ENCODE data around the gene CCSER2. TPM values are rescaled to one million over a fixed set of nuclear protein-coding genes. Genes with fewer than 3 reads are reported as not detected.

The CCSER2 gene
- total RNA-seq, 1 donor from 2014 or later = 78.8 TPM

GRCh38 chr10:84336406-84337090 is 8.2 kb downstream of the CCSER2 start:
- TF ChIP-seq CTCF (IDR thresholded peaks at IDR 0.05) = no peak
- Mint-ChIP-seq H3K27ac (ENCODE audit: unreplicated experiment) (no peak overlapping the region), H3K9me3 (ENCODE audit: low read depth) (no peaks in the 10 kb centered on the region), H3K27me3 (ENCODE audit: low read depth) (no peaks in the 10 kb centered on the region), H3K36me3 (ENCODE audit: low read depth) (peaks cover 1% of the 10 kb centered on the region), H3K4me1 (ENCODE audit: low read depth) (peaks cover 28% of the 10 kb centered on the region), H3K4me3 (ENCODE audit: unreplicated experiment) (no peak overlapping the region)
- DNase-seq (ENCODE audit: low spot score) = no peak

- no peak for TF ChIP-seq CTCF (IDR thresholded peaks at IDR 0.05)
- peaks cover 1% of the 10 kb centered on the region for H3K36me3 Mint-ChIP-seq (ENCODE audit: low read depth)
- H3K27me3 Mint-ChIP-seq (ENCODE audit: low read depth) = no peaks in the 10 kb centered on the region
- no peaks in the 10 kb centered on the region for H3K9me3 Mint-ChIP-seq (ENCODE audit: low read depth)
- no peak overlapping the region for H3K27ac Mint-ChIP-seq (ENCODE audit: unreplicated experiment)
- H3K4me1 Mint-ChIP-seq (ENCODE audit: low read depth) = peaks cover 32% of the 10 kb centered on the region
- no peak overlapping the region for H3K4me3 Mint-ChIP-seq (ENCODE audit: unreplicated experiment)
- no peak for DNase-seq (ENCODE audit: low spot score)
Measured at GRCh38 chr10:84337199-84337598, 8.8 kb downstream of the CCSER2 start.

- Mint-ChIP-seq H3K4me1 (ENCODE audit: low read depth) (peaks cover 40% of the 10 kb centered on the region), H3K4me3 (ENCODE audit: unreplicated experiment) (no peak overlapping the region), H3K36me3 (ENCODE audit: low read depth) (peaks cover 1% of the 10 kb centered on the region), H3K9me3 (ENCODE audit: low read depth) (no peaks in the 10 kb centered on the region), H3K27me3 (ENCODE audit: low read depth) (no peaks in the 10 kb centered on the region), H3K27ac (ENCODE audit: unreplicated experiment) (no peak overlapping the region)
- no peak for TF ChIP-seq CTCF (IDR thresholded peaks at IDR 0.05)
- DNase-seq (ENCODE audit: low spot score) = no peak
Measured at GRCh38 chr10:84339025-84339424, 10.6 kb downstream of the CCSER2 start.

GRCh38 chr10:84340187-84340586 is 11.8 kb downstream of the CCSER2 start:
- H3K36me3 Mint-ChIP-seq (ENCODE audit: low read depth) = peaks cover 1% of the 10 kb centered on the region
- DNase-seq (ENCODE audit: low spot score) = no peak
- H3K27me3 Mint-ChIP-seq (ENCODE audit: low read depth) = no peaks in the 10 kb centered on the region
- no peak for TF ChIP-seq CTCF (IDR thresholded peaks at IDR 0.05)
- H3K9me3 Mint-ChIP-seq (ENCODE audit: low read depth) = no peaks in the 10 kb centered on the region
- H3K4me3 Mint-ChIP-seq (ENCODE audit: unreplicated experiment) = no peak overlapping the region
- peaks cover 42% of the 10 kb centered on the region for H3K4me1 Mint-ChIP-seq (ENCODE audit: low read depth)
- no peak overlapping the region for H3K27ac Mint-ChIP-seq (ENCODE audit: unreplicated experiment)

- Mint-ChIP-seq H3K27me3 (ENCODE audit: low read depth) (no peaks in the 10 kb centered on the region), H3K4me1 (ENCODE audit: low read depth) (peaks cover 42% of the 10 kb centered on the region), H3K9me3 (ENCODE audit: low read depth) (no peaks in the 10 kb centered on the region), H3K27ac (ENCODE audit: unreplicated experiment) (no peak overlapping the region), H3K36me3 (ENCODE audit: low read depth) (peaks cover 1% of the 10 kb centered on the region), H3K4me3 (ENCODE audit: unreplicated experiment) (no peak overlapping the region)
- TF ChIP-seq CTCF (IDR thresholded peaks at IDR 0.05) = no peak
- DNase-seq (ENCODE audit: low spot score) = no peak
Measured at GRCh38 chr10:84340632-84341537, 12.5 kb downstream of the CCSER2 start.
